Suprapubic skin (tissue), 4 donors: ENCODE data around the gene MDM1.

Experiments used
- EP300 ChIP-seq: sonication (generic); formaldehyde crosslinking; IDR thresholded peaks from one replicate; pipeline ENCODE4 v1.6.1; 2017; ENCODE audit warnings: antibody characterized with exemption
- POLR2A ChIP-seq, 2 donors: fragments of 450-650 bp; IDR thresholded peaks; one replicate each; pipeline ENCODE4 v1.6.1; 2017; ENCODE audit warnings: antibody characterized with exemption in 2 of 2, mild to moderate bottlenecking in 2 of 2, moderate library complexity in 2 of 2
- POLR2AphosphoS5 ChIP-seq, 3 donors: sonication (generic); formaldehyde crosslinking; IDR thresholded peaks; one replicate each; pipeline ENCODE4 v1.6.1; 2017; ENCODE audit warnings: antibody characterized with exemption in 3 of 3
- TF ChIP-seq, protein P1 (sequence below), 2 donors: fragments of 200-600 bp in 1 of 2; fragments of 450-650 bp in 1 of 2; sonication (generic) in 1 of 2; IDR thresholded peaks; one replicate each; pipeline ENCODE4 v1.5.1; 2016 to 2019; ENCODE audit warnings: antibody characterized with exemption in 2 of 2, mild to moderate bottlenecking in 1 of 2, moderate library complexity in 1 of 2

DNA sequence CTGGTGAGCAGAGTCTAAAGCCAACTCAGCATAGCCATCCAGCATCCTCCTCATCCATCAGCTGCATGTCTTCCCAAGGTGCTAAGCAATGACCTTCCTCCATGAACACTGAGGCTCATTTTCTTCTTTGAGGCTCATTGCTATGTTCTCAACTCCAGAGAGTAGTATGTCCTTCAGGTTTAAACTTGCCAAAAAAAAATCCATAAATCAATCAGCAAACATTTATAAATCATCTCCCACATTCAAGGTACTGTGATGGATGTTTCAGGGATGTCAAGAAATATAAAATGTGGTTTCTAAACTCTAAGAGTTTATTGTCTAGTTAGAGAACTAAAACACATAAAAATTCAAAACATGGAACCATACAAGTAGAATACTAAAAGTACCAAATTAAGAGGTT is 29.8 kb upstream of the MDM1 start:
- TF ChIP-seq, protein P1, sequence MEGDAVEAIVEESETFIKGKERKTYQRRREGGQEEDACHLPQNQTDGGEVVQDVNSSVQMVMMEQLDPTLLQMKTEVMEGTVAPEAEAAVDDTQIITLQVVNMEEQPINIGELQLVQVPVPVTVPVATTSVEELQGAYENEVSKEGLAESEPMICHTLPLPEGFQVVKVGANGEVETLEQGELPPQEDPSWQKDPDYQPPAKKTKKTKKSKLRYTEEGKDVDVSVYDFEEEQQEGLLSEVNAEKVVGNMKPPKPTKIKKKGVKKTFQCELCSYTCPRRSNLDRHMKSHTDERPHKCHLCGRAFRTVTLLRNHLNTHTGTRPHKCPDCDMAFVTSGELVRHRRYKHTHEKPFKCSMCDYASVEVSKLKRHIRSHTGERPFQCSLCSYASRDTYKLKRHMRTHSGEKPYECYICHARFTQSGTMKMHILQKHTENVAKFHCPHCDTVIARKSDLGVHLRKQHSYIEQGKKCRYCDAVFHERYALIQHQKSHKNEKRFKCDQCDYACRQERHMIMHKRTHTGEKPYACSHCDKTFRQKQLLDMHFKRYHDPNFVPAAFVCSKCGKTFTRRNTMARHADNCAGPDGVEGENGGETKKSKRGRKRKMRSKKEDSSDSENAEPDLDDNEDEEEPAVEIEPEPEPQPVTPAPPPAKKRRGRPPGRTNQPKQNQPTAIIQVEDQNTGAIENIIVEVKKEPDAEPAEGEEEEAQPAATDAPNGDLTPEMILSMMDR (IDR thresholded peaks at IDR 0.05): no peak
- TF ChIP-seq POLR2A (IDR thresholded peaks at IDR 0.05) (no peak), POLR2AphosphoS5 (IDR thresholded peaks at IDR 0.05) (no peak), EP300 (no peak)
